Epidermal melanocyte (primary cell): ENCODE data around the gene JAKMIP2.
A peak's percentile ranks its signal among the peaks of the same experiment; 100 is the strongest.
"Not testable (repeated sequence)": the region's sequence is repeated elsewhere in the genome, so short reads cannot be mapped to it uniquely, and the experiment has no call there.

ENCODE experiments used
- DNase-seq: peaks from one replicate; pipeline ENCODE4 v3.0.0; 2011; ENCODE audit warnings: low spot score; ENCODE audit not compliant: insufficient read length

JAKMIP2 gene

GRCh38 chr5:147782110-147783028 is at the start of gene JAKMIP2:
Gene JAKMIP2 (minus strand): TSS chr5:147782728. CDS start chr5:147671806, 110,922 bp downstream.
- DNase-seq, result peak; percentile 40

- no peak for DNase-seq
Measured at GRCh38 chr5:147831465-147831864, 48.9 kb upstream of the JAKMIP2 start, which contains the start of gene SPINK1. Gene SPINK1 (minus strand): TSS chr5:147831671. CDS start chr5:147831577, 94 bp downstream.

GRCh38 chr5:147830035-147830434 is 47.5 kb upstream of the JAKMIP2 start:
- DNase-seq, result no peak

- not testable (repeated sequence) for DNase-seq
Measured at GRCh38 chr5:147827017-147827416, 44.5 kb upstream of the JAKMIP2 start.

GRCh38 chr5:147826361-147826760 is 43.8 kb upstream of the JAKMIP2 start:
- no peak for DNase-seq

- peak; percentile 26 for DNase-seq
Measured at GRCh38 chr5:147822686-147823491, 40.4 kb upstream of the JAKMIP2 start.

GRCh38 chr5:147822222-147822621 is 39.7 kb upstream of the JAKMIP2 start:
- DNase-seq, result not testable (repeated sequence)

GRCh38 chr5:147821766-147822165 is 39.2 kb upstream of the JAKMIP2 start:
- DNase-seq, result no peak

GRCh38 chr5:147819261-147819770 is 36.8 kb upstream of the JAKMIP2 start:
- peak; percentile 33 for DNase-seq

- DNase-seq, result no peak
Measured at GRCh38 chr5:147818290-147818689, 35.8 kb upstream of the JAKMIP2 start.

- no peak for DNase-seq
Measured at GRCh38 chr5:147813696-147814095, 31.2 kb upstream of the JAKMIP2 start.

- DNase-seq, result no peak
Measured at GRCh38 chr5:147809830-147810666, 27.5 kb upstream of the JAKMIP2 start.

- no peak for DNase-seq
Measured at GRCh38 chr5:147805030-147805454, 22.5 kb upstream of the JAKMIP2 start.

GRCh38 chr5:147804334-147804733 is 21.8 kb upstream of the JAKMIP2 start:
- no peak for DNase-seq

- no peak for DNase-seq
Measured at GRCh38 chr5:147803926-147804325, 21.4 kb upstream of the JAKMIP2 start.

- DNase-seq, result not testable (repeated sequence)
Measured at GRCh38 chr5:147803161-147803560, 20.6 kb upstream of the JAKMIP2 start.

- DNase-seq, result no peak
Measured at GRCh38 chr5:147801461-147801860, 18.9 kb upstream of the JAKMIP2 start.

GRCh38 chr5:147800491-147800890 is 18.0 kb upstream of the JAKMIP2 start:
- no peak for DNase-seq

GRCh38 chr5:147796556-147797308 is 14.2 kb upstream of the JAKMIP2 start:
- DNase-seq, result no peak

GRCh38 chr5:147791181-147791580 is 8.7 kb upstream of the JAKMIP2 start:
- no peak for DNase-seq
